HG02981 (cell line): ENCODE data around the gene GPC6.
"Not testable (repeated sequence)": the region's sequence is repeated elsewhere in the genome, so short reads cannot be mapped to it uniquely, and the experiment has no call there.

Experiments
- ATAC-seq: cut with Tn5 transposase; IDR thresholded peaks from one replicate; pipeline ENCODE4 v1.9.1; 2021; ENCODE audit warnings: mild to moderate bottlenecking, moderate library complexity; ENCODE audit not compliant: unreplicated experiment

The GPC6 gene

DNA sequence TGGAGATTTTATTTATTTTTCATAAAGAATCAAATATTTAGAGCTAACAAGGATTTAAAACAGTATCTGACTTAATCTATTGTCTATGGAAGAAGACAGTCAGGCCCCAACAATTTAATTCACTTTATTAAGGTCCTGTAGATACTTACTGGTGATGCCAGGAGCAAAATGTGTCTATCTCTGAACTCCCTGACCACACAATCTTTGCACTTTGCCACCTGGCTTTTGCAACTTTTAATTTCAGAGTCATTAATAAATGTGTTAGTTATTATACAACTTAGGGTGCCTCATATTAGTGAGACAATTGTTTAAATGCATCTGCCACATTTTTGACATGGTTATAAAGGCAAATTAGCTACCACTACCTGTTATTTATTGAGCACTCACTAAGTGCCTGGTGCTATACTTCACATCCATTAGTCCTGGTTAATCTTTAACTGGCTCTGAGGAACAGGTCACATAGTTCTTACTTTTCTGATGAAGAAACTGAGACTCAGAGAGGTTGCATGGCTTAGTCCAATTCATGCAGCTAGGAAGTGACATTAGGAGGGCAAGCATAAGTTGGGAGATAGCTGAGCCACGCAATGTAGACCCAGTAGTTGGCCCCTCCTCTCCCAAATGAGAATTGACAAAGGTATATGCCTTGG, 955.0 kb downstream of the GPC6 start:
- no peak for ATAC-seq

DNA sequence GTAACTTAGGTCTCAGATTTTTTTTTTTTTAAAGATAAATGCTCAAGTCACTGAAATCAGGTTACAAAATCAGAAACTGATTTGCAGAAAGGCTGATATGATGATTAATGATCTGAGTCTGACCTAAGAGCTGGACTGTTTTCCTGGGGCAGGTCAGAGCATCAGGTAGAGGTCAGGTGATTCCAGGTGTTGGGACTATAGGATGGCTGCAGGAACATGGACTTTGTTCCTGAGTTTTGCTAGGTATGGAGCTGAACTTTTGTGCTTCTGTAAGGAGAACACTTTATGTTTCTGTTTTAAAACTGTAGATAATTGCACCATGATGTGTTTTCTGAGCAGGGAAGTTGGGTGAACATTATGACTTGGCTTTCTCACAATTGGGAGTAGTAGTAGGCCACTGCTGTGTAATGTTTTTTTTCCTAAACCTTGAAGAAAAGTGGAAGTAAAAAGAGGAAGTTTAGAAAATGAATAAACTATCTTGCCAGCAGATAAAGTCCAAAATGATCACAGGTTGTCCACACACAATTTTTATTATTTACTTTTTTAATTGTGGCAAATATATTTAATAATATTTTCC, 955.7 kb downstream of the GPC6 start:
- ATAC-seq, result no peak

DNA sequence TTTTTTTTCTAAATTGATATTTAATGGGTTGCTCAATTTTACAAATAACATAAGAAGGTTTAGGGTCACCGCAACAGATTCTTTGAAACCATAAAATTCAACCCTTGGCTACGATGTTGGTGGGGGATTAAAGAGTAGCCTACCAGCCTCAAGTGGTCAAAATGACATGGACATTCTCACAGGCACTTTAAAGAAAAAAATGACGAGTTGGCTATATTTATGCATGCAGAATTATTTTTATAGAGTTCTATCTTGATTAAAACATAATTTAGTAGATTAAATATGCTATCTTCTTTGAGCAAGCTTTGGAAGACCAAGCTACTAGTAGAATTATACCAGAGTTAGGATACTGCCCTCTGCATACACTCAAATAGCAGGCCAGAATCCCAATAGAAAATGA, 959.9 kb downstream of the GPC6 start:
- ATAC-seq, result no peak

DNA sequence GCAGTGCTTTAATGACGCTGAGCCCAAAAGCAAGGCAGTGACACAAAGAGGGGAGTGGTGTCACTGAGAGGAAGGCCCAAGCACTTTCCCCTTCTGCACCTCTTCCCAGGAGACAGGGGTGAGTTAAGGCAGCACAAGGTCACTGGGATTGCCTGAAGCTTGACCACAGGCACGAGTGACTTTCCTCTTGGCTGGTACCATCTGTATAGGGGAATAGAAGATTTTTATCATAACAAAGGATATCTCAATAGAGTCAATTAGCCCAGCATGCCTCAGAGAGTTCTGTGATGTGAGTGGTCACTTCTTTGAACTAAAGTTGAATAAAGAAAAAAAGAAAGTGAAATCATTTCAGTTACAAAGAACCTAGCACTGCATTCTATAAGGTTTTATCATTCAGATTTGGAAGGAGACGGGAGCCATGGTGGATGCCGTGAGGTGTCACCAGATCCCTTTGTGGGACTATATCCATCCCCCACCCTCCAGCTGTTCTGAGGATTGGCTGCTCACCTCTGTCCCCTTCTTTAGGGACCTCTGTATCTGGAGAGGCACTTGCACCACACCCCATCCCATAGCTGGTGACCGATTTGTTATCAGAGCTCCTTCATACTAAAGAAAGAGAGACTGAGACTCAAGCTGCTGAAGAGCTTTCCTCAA, 961.7 kb downstream of the GPC6 start:
- no peak for ATAC-seq

DNA sequence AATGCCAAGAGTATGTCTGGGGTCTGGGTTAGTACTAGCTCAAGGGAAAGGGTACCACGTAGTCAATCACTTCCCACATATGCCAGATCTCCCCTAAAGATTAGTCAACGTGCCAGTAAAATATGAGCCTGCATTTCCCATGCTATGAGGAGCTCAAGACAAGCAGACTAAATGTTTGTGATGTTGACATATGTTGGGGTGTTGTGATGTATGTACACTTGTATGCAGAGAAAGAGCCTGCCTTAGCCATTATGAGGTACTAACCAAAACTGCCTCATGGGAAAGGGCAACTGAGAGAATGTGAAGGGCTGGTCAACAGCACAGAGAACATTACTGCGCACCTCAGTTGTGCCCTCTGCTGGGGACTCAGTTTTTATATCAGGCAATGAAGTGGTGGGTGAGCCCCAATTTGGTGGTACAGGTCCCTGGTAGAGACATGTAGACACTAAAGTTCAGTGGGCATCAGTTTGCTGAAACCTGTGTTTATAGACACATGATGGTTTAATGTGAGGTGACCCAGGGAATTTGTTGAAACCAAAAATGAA, 965.9 kb downstream of the GPC6 start:
- no peak for ATAC-seq

DNA sequence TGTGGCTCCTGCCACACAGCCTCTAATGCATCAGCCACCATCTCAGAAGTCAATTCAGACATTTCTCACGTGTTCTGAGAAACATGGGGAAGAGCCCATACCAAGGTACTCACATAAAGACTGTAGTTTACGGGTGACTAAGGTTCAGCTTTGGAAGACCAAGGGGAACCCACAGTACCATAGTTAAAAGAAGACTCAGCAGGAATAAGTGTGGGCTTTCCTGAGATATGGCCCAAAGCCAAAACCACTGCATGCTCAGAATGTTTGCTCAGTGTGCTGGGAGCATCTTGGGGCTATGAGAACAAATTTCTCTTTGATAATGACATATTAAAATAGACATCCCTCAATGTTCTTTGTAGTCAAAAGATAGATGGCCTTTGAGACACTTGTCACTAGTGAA, 969.1 kb downstream of the GPC6 start:
- ATAC-seq, result no peak

DNA sequence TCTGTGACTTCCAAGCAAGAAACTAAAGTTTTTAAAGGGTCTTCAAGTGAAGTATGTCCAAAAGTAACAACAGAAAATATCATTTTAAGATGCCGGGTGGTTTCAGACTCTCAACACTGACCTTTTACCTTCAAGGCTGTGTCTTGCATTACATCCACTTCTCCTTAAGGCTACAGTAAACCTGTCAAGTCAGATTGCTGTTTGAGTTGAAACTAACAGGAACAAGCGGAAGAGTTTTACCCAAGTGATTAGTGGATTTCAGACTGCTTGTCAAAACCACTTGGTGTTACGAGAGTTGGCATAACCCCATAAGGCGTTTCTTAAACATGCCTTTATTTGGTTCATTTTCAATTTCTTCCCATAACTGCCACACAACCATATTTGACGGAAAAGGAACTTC, 969.8 kb downstream of the GPC6 start:
- no peak for ATAC-seq

DNA sequence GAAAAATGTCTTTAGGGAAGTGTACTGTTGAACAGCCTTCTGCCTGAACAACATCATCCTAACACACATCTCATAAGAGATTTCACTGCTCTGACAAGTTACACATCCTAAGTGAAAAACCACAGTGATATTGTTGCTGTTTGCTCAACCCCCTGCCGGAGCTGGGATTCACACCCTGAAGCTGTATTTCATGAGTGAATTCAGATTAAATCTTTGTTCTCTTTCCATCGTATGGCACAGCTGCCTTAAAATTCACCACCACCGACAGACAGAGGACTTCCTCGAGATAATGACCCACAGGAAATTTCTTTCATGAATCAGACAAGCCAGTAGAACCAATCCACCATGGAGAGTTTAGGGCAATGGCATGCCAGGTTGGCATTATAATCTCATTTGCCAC, 972.1 kb downstream of the GPC6 start:
- no peak for ATAC-seq

DNA sequence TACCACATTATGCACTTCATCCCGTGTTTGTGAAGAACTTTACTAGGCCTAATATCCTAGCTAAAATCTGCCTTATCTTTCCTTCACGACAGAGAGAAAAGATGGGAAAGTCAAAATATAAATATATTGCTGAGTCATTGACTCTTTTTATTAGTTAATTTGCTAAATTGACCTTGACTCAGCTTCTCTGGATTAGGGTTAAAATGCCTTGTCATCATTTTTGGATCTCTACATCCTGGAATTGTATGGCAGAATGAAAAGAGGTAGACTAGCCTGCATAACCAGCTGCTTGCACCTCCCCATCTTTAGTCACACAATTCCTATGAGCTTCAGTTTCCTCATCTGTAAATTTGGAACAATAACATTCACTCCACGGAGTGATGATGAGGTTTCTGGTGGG, 972.5 kb downstream of the GPC6 start:
- ATAC-seq, result no peak

DNA sequence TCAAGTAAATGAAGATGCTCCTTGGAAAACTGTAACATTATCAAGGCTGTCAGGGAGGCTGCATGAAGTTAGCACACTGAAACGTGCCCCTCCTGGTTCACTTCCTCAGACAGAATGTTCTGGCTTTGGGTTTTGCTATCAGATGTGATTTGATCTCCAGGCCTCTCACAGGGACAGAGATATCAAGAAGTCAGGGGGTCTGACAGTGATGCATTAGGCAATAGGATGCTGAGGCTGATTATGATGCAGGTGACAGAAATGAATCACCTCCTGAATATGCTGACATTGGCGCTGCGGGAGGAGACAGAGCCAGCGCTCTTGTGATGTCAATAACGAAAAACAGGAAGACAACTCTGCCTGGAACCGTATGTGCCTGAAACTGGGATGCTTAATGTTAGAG, 974.4 kb downstream of the GPC6 start:
- ATAC-seq, result no peak

DNA sequence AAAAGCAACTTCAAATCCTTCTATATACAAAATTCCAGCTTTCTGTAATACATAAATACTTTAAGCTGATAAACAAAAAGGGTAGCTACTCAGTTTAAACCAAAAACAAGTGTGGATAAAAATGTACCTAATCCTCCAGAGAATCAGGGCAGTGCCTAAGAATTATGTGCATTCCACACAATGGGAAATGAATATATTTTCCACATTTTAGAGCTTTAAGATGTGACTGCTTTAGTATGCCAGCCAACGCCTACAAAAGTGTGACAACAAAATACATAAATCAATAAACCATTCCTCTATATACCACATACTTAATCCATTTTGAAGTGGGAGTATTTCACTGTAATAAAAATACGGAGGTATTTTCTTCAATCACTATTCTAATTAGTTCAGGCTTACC, 977.6 kb downstream of the GPC6 start:
- no peak for ATAC-seq

DNA sequence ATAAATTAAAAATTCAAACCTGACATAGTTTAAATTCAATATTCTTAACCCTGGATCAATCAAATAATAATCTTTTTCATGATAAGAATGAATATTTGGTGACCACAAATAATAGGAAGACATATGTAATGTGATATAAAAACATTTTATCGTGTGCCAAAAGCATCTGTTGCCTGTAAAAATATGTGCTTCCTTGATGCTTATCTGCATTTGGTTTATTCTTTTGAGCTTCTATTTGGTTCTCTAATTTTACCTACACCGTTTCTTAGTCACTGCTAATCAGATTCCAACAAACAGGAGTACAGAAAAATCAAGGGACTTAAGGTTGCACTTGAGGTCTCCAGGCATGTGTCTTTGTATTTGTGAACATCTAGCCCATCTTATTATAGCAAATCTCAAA, 978.3 kb downstream of the GPC6 start:
- ATAC-seq, result no peak

DNA sequence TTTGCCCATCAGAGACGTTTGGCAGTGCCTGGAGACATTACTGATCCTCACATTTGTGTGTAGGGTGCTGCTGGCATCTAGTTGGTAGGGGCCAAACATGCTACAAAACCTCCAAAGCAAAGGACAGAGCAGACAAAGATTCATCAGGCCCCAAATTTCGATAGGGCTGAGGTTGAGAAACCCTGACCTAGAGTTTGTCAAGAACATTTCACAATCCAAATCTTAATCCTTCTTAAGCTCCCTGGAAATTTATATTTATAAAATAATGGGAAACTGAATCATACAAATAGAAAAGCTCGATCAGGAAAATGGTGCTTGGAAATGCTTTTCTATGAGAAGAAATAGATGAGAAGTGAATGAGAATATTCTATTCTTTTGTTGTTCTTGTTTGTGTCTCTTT, 979.3 kb downstream of the GPC6 start:
- ATAC-seq, result no peak

DNA sequence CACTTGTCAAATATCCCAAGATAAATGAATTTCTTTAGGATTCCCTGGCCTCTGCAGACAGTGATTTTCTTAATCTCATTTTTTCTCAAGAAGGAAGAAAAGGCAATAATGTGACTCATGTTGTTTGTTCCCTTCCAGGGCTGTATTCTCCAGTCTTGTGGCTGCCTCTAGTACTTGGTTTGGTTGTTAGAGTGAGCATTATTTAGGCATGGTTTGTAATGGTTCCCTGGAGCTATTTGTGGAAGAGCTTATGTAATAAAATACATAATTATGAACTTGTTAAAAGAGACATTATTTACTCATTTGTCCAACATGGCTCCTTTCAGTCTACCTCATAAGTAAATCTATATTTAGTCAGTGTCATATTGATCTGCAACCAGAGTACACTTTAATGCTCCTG, 982.5 kb downstream of the GPC6 start:
- no peak for ATAC-seq

DNA sequence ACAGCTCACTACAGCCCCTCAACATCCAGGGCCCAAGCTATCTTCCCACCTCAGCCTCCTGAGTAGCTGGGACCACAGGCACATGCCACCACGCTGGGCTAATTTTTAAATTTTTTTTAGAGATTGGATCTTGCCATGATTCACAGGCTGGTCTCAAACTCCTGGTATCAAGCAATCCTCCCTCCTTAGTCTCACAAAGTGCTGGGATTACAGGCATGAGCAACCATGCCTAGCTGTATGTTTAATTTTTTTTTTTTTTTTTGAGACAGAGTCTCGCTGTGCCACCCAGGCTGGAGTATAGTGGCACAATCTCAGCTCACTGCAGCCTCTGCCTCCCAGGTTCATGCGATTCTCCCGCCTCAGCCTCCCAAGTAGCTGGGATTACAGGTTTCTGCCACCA, 983.3 kb downstream of the GPC6 start:
- ATAC-seq, result not testable (repeated sequence)

DNA sequence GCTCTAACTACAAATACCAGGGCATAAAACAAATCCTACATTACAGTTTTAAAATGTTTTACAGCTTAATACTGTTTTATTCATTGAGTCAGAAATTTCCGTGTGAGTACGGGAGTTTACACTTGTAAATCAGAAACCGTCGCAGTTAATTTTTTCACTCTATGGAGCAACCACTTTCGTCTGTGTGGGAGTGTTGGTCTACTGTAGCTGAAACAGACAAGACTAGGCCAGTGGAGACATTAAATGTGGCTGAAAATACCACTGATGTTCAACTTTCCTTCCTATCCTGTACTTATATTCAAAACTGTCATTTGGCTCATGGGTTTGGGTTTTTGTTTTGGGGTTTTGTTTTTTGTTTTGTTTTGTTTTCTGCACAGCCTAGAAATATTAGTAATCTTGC, 984.2 kb downstream of the GPC6 start:
- no peak for ATAC-seq

DNA sequence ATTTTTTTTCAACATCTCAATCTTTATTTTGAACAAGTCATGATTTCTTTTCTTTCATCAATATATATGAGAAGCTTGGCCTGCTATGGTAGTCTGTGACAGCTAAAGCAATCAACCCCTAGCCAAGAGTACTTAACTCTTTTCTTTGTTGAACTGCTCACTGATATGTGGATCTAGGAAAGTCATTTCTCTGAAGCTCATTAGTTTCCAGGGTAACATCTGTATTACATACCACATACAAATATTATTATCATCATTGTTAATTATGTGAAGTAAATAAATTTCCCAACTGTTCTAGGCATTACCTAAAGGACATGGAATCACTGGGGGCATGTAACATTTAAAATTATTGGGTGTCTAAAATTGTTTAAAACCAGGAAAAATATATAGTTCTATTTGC, 985.6 kb downstream of the GPC6 start:
- no peak for ATAC-seq

DNA sequence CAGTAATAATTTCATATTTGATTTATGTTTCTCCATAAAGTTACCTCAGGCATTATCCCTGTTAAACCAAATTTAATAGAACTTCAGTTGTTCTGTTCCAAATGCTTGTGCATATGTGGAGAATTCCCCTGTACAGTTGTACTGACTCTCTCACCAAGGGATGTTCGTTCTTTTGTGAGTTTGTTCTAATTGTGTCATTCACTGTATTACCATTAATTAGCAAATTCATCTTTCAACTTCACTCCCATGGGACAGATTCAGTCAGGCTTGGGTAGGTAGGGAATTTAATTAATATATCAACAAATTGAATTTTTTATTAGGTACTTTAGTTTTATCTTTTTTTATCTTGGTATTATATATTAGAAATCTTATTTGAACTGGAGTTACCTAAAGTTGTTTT, 987.5 kb downstream of the GPC6 start:
- no peak for ATAC-seq

DNA sequence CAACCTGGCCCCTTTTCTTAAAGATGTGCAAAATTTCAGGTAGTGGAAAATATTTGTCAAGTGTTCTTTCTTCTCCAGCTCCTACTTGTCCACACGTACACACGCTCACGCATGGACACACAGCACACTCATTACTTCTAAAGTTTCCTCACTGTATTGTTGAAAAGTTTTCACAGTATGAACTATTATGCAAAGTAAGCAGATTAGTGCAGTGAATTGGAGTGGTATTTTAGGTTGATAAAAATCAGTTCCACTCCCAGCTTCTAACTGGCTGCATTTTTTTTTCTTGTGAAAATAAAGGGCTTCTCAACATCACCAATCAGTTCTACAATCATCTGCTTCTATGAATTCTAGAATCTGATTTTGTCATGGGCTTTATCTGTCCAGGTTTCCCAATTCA, 988.4 kb downstream of the GPC6 start:
- ATAC-seq, result no peak

DNA sequence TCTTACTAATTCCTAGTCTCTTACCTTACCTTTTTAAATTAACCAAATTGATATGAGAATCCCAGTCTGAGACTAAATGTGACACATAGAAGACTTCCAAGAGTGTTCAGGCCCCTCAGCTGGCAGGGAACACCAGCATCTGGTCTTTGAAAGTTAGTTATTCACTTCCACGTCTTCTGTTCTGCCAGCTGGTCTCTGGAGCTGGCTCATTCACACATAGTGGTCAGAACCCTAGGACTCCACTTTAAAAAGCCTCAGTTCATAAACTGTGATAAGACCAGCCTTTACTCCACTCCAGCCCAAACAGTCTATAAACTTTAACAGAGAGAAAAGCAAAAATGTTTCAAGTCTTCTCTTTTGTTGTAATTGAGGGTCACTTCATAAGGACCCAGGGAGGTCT, 989.9 kb downstream of the GPC6 start:
- ATAC-seq, result no peak

DNA sequence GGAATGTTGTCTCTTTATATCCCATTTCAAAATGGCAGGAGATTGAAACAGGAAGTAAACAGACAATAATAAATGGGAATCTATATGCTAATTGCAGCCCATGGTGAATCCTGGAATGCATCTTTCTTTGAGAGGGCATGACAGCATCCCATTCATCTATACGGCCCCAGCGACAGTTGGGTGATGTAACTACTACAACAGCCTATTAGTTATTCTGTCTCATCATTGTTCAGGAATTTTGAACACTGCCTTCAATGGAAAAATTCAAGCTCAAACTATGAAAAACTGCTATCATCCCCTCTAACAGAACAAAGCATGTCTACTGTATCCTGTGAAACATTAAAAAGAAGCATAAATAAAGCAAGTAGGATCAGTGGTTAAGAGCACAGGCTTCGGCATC, 990.8 kb downstream of the GPC6 start:
- ATAC-seq, result no peak

DNA sequence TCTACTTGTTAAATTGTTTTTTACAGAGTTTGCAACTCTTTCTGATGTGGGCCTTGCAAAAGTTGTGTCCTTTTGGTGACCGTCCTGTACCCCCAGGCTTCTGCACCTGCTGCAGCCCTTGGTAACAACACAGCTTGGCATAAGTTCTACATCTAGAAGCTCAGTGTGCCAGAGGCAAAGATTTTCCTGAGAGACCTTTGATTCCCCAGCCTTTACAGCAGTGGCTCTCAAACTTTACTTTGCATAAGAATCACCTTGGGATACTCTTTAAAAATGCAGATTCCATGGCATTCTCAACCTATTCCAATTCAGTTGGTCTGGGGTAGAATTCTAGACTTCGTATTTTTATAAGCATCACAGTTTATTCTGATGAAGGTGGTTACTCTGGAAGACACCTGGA, 991.9 kb downstream of the GPC6 start:
- no peak for ATAC-seq
